ENCODE data around the gene ATAD1. TPM values are rescaled to one million over a fixed set of nuclear protein-coding genes. Genes with fewer than 3 reads are reported as not detected.

Gene ATAD1
- total and polyA plus RNA-seq, 10 of the 15 experiments (the other 5 are each of a cell fraction or from before 2014, with no cell fraction given): 24.7 to 59.3 (median 41.1) TPM

GRCh38 chr10:87817609-87818504, at the start of gene ATAD1 (continued):
- TF ChIP-seq GATAD2B (conservative IDR thresholded peaks at IDR 0.05; ENCODE audit: low read depth) (peak; percentile 49), BHLHE40 (IDR thresholded peaks at IDR 0.05; ENCODE audit: borderline replicate concordance in 1 of 2, low read depth in 2 of 2, low read length in 1 of 2) (peak; percentile 19 to 31; a peak in 2 of 4 replicates), ZZZ3 (IDR thresholded peaks at IDR 0.05; ENCODE audit: control insufficient read depth, insufficient read length, low read depth) (no peak), KLF5 (IDR thresholded peaks at IDR 0.05; ENCODE audit: partially characterized antibody) (no peak), SIN3A (IDR thresholded peaks at IDR 0.05; ENCODE audit: low read depth, low read length) (peak; percentile 53; the same call in 1 of the 2 replicates), LARP7 (IDR thresholded peaks at IDR 0.05) (no peak), ZNF207 (IDR thresholded peaks at IDR 0.05; ENCODE audit: borderline replicate concordance) (0 out of 2 replicates have a peak, but pooled peaks have one; percentile 40), HDGF (IDR thresholded peaks at IDR 0.05) (peak; percentile 31; the same call in 1 of the 2 replicates), CHD2 (IDR thresholded peaks at IDR 0.05; ENCODE audit: borderline replicate concordance, low read depth, low read length) (peak; percentile 13; the same call in 1 of the 2 replicates), SUPT20H (IDR thresholded peaks at IDR 0.05; ENCODE audit: borderline replicate concordance, control insufficient read depth, low read depth, low read length) (no peak), TCF12 (IDR thresholded peaks at IDR 0.05; ENCODE audit: low read depth, low read length) (0 out of 2 replicates have a peak, but pooled peaks have one; percentile 41), SP1 (IDR thresholded peaks at IDR 0.05; ENCODE audit: low read depth, low read length) (no peak), MEF2B (IDR thresholded peaks at IDR 0.05; ENCODE audit: partially characterized antibody, poor library complexity, severe bottlenecking) (peak; percentile 80), EED (IDR thresholded peaks at IDR 0.05; ENCODE audit: low read depth) (no peak), ZNF274 (IDR thresholded peaks at IDR 0.05; ENCODE audit: insufficient read depth, insufficient read length) (no peak), FOXM1 (IDR thresholded peaks at IDR 0.05; ENCODE audit: low read depth, low read length) (no peak; the same call in 1 of the 2 replicates), IKZF1 (conservative IDR thresholded peaks at IDR 0.05) (peak; percentile 81), EP300 (IDR thresholded peaks at IDR 0.05; ENCODE audit: borderline replicate concordance in 1 of 2, control insufficient read depth in 1 of 2, low read depth in 2 of 2, low read length in 2 of 2) (no peak), SMAD5 (IDR thresholded peaks at IDR 0.05; ENCODE audit: low read depth) (peak; percentile 57; the same call in 1 of the 2 replicates), ZNF622 (IDR thresholded peaks at IDR 0.05) (no peak), IKZF2 (IDR thresholded peaks at IDR 0.05) (peak; percentile 56 to 73; a peak in 3 of 4 replicates), TAF1 (IDR thresholded peaks at IDR 0.05; ENCODE audit: borderline replicate concordance, low read depth, low read length) (peak; percentile 76; the same call in 1 of the 2 replicates), ASH2L (IDR thresholded peaks at IDR 0.05; ENCODE audit: borderline replicate concordance, low read depth) (no peak), GABPA (IDR thresholded peaks at IDR 0.05; ENCODE audit: low read depth) (peak; percentile 92), IRF4 (IDR thresholded peaks at IDR 0.05; ENCODE audit: low read depth, low read length) (0 out of 2 replicates have a peak, but pooled peaks have one; percentile 9), TBL1XR1 (IDR thresholded peaks at IDR 0.05; ENCODE audit: low read depth, low read length) (peak; percentile 16; the same call in 1 of the 2 replicates), ZSCAN29 (IDR thresholded peaks at IDR 0.05) (no peak), WRNIP1 (IDR thresholded peaks at IDR 0.05; ENCODE audit: borderline replicate concordance, low read depth, low read length) (no peak)
- TF ChIP-seq, protein P1, sequence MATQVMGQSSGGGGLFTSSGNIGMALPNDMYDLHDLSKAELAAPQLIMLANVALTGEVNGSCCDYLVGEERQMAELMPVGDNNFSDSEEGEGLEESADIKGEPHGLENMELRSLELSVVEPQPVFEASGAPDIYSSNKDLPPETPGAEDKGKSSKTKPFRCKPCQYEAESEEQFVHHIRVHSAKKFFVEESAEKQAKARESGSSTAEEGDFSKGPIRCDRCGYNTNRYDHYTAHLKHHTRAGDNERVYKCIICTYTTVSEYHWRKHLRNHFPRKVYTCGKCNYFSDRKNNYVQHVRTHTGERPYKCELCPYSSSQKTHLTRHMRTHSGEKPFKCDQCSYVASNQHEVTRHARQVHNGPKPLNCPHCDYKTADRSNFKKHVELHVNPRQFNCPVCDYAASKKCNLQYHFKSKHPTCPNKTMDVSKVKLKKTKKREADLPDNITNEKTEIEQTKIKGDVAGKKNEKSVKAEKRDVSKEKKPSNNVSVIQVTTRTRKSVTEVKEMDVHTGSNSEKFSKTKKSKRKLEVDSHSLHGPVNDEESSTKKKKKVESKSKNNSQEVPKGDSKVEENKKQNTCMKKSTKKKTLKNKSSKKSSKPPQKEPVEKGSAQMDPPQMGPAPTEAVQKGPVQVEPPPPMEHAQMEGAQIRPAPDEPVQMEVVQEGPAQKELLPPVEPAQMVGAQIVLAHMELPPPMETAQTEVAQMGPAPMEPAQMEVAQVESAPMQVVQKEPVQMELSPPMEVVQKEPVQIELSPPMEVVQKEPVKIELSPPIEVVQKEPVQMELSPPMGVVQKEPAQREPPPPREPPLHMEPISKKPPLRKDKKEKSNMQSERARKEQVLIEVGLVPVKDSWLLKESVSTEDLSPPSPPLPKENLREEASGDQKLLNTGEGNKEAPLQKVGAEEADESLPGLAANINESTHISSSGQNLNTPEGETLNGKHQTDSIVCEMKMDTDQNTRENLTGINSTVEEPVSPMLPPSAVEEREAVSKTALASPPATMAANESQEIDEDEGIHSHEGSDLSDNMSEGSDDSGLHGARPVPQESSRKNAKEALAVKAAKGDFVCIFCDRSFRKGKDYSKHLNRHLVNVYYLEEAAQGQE (IDR thresholded peaks at IDR 0.05; ENCODE audit: low read depth, low read length): no peak

Measured in GM12878 (cell line).